DMS53 treated with DMSO at 0.1 percent for 48 hours (cell line): ENCODE measurements around the gene CNTNAP2.
"Not testable (repeated sequence)": the region's sequence is repeated elsewhere in the genome, so short reads cannot be mapped to it uniquely, and the experiment has no call there.

Experiments used
- DNase-seq: peaks from one replicate; lab custom pipeline; 2025; ENCODE audit not compliant: unreplicated experiment; lab: John Stamatoyannopoulos, UW

Gene CNTNAP2

DNA sequence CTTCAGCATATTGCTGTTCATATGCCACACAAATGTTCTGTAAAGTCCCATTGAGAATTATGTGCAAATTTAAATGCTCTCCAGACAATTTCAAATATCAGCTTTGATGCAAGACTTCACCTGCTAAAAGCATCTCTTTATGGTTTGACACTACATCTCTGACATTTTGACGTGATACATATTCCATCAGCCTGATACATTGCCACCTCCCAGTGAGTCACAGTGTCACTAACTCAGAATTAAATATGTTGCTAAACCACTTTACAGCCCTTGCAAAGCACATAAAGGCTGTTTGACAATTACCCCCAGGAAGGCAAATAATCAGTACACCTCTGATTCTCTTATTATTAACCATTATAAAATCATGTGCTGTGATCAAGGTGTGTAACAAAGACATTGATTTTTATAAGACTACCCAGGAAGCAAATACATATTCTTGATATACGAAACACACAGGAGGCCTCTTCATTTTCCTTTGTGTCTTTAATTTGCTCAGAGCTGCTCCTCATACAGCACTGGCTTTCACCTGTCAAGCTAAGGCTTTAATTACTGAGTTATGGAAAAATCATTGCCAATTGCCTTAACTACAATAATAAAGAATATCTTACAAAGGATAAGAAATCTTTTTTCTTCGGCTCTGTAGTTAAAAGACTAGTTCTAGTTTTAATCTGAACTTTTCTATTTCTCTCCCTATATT, 1926.5 kb downstream of the CNTNAP2 start:
- peak; percentile 63 for DNase-seq

DNA sequence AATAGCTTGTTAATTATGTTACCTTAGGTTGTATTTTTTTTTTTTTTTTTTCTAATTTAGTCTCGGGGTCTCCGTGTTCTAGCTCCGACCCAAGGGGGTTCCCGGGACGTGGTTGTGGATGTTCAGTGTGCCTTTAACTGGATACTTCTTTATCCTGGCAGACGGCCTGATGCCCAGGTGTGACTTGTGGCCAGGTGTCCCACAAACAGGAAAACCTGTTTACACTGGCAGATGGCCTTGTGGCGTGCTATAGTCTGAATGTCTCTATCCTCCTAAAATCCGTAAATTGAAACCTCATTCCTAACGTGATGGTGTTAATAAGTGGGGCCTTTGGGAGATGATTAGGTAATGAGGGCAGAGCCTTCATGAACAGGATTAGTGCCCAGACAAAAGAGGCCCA, 1927.6 kb downstream of the CNTNAP2 start:
- DNase-seq, result peak; percentile 79

DNA sequence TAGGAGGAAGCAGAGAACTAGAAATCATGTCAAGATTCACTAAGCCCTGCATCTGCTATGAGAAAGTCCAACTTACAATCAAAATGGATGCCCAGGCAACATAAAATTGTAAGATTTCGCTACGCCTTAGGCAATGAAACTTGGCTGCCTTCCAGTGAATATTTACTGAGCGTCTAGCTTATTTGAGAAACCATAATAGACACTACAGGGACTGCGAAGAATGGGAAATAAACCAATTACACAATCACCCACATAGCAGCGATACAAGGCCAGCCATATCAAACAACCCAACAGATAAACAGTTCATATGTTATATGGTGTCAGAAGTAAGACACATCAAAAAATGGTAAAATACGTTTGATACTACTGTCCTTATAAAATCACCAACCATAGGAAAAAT, 1928.9 kb downstream of the CNTNAP2 start:
- peak; percentile 60 for DNase-seq

DNA sequence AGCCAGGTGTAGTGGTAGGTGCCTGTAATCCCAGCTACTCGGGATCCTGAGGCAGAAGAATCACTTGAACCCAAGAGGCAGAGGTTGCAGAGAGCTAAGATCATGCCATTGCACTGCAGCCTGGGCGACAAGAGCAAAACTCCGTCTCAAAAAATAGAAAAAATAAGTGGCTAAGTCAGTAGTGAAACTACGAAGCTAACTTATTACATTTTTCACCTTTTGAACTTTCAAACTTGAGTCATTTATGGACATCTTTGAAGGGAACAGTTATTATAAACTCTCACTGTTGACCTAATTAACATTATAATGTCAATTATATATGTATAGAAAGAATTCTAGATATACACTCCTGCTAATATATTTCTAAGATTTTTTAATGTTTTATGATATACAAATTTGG, 1932.5 kb downstream of the CNTNAP2 start:
- DNase-seq, result no peak

DNA sequence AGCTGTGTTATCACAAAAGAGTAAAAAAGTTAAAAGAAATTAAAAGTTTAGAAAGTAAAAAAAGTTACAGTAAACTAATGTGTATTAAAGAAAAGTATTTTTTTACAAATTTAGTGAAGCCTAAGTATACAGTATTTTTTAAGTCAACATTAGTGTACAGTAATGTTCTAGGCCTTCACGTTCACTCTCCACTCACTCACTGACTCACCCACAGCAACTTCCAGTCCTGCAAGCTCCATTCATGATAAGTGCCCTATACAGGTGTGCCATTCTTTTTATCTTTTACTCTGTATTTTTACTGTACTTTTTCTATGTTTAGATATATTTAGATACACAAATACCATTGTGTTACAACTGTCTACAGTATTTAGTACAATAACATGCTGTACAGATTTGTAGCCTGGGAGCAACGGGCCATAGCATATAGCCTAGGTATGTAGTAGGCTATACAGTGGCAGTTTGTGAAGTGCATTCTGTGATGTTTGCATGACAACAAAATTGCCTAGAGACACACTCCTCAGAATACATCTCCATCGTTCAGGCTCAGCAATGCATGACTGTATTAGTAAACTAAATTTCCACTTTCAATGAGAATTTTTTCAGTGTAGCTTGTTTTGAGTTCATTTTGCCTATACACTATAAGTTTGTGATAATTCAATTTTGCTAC, 1934.0 kb downstream of the CNTNAP2 start:
- DNase-seq, result peak; percentile 44

DNA sequence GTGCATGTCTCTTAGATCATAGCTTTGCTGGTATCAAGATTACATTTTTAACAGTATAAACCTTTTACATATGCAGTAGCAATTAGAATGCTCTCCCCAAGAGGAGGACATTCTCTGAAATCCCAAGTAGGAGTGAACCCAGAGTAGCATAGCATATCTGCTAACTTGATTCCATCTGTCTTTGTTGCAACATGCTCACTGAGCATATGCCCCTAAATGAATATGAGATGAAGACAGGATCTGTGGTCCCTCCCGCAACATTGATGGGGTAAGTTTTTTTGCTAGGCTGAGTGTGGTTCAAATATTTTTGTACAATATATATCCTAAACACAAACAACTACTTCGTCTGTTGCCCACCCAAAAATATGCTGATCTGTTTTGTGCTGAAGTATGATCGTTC, 1939.8 kb downstream of the CNTNAP2 start:
- no peak for DNase-seq

DNA sequence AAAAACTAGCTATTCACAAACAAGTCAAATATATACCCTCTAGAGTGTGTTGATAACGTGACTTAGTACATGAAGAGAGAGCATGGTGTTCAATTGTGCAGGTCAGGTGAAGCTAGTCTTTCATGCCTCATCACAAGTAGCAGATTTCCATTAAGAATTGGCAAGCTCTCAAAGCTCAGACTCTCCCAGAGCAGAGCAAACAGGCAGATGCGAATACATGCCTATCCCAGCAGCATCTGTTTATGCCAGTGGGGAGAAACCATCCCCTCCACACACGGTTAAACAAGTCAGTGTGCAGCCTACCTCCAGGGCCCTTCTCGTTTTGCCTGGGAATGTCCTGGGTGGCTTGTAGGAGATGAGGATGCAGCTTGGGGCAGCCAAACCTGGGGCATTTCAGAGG, 1941.5 kb downstream of the CNTNAP2 start:
- peak; percentile 37 for DNase-seq

DNA sequence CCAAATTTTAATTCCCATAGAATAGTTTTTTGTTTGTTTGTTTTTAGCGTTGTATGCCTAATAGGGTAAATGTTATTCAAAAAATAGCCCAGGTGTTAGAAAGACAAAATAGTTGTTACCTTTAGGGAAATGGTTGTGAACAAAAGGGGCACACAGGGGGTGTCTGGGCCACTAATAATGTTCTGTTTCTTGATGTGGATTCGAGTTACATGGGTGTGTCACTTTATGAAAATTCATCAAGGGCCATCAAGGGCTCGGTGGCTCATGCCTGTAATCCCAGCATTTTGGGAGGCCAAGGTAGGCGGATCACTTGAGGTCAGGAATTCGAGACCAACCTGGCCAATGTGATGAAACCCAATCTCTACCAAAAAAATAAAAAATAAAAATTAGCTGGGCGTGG, 1942.2 kb downstream of the CNTNAP2 start:
- DNase-seq, result no peak

DNA sequence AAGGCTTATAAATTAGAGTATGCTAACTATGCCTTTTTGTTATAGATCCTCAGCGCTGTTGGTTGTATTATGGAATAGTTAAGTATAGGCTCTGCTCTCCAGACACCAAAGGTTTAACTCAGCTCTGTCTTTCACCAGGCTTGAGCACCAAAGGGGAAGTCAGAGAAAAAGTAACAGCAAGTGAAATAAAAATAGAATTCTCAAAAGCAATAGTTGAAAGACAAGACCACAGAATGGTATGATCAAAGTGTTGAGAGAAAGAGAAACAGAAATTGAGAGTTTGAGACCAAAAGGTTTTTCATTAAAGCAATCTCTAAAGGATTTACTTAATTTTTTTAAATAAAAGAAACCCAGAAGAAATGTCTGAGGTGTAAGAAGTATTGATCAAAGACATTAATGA, 1944.1 kb downstream of the CNTNAP2 start:
- no peak for DNase-seq

DNA sequence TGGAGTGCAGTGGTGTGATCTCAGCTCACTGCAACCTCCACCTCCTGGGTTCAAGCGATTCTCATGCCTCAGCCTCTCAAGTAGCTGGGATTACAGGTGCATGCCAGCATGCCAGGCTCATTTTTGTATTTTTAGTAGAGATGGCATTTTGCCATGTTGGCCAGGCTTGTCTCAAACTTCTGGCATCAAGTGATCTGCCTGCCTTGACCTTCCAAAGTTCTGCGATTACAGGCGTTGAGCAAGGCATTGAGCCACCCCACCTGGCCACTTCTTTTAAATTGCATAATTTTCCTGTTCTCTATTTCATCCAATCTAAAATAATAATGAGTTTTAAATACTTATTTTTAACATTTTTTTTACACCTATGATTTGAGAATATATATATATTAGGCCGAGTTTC, 1961.5 kb downstream of the CNTNAP2 start:
- DNase-seq, result not testable (repeated sequence)

DNA sequence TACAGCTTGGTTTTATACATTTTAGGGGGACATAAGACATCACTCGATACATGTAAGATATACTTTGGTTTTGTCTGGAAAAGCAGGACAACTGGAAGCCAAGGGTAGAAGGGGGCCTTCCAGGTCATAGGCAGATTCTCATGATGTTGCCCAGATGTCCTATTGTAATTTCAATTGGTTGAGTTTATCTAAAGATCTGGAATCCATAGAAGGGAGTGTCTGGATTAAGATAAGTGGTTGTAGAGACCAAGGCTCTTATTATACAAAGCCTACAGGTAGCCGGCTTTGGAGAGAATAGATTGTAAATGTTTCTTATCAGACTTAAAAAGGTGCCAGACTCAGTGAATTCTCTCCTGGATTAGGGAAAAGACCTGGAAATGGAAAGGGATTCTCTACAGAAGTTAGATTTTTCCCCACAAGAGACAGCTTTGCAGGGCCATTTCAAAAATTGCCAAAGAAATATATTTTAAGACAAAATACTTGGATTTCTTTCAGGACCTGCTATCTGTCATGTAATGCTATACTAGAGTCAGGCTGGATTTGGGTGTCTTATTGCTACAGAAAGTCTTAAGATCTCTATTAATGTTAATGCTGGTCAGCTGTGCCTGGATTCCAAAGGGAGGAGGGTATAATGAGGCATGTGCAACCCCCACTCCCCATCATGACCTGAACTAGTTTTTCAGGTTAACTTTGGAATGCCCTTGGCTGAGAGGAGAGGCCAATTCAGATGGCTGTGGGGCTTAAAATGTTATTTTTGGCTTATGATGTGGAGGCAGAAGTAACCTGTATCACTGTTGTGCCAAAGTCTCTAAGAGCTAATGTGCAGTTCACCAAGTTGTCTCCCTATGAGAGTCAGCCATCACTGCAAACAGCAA, 1962.8 kb downstream of the CNTNAP2 start:
- DNase-seq, result no peak

DNA sequence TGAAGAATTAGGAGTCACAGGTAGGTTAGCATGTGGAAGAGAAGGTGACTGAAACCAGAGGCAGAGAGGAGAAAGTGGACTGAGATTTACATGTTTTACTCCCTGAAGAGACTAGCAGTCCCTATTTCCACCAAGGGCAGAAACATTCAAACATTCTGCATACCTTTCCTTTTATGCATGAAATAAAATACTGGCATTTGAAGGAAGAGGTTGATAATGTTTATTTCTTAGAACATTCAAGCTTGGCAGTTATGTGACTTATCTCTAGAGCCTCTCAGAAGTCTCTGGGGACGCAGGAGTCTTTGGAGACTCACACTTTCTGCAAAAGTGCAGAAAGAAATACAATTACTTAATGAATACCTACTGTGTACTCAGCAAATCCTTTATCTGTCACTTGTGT, 1966.8 kb downstream of the CNTNAP2 start:
- no peak for DNase-seq

DNA sequence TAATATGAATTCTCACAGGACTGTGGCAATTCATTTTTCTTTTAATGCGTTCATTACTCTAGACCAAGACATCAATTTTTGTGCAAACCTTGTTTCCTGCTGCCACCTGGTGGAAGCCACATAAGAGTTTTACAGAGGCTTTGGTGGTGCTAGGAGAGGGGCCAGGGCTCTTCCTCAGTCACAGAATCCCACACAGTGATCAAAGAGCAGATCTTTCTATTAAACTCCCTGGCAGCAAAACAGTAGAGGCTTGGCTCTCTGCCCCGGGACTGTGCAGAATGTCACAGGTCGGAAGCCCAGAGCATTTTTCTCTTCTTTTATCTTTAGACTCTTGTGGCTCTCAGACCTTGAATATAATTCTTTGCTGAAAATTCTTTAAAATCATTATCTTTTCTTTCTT, 1967.5 kb downstream of the CNTNAP2 start:
- peak; percentile 80 for DNase-seq

DNA sequence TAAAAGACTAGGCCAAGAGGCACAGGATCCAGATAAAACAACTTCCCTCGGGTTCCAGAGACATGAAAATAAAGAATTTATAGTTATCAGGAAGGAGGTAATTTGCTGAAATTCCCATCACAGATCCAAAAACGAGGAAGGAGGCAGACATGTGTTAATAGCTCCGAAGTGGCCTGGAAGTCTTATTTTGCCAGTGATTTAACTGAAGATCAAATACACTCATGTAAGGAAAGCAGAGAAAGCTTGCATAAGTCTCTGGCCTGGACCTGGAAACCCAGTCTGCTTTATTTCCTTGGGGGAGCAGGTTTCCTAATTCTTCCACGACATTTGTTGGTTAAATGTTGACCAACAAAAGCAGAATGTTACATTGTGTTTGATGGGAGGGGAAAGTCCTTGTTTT, 1975.3 kb downstream of the CNTNAP2 start:
- no peak for DNase-seq

DNA sequence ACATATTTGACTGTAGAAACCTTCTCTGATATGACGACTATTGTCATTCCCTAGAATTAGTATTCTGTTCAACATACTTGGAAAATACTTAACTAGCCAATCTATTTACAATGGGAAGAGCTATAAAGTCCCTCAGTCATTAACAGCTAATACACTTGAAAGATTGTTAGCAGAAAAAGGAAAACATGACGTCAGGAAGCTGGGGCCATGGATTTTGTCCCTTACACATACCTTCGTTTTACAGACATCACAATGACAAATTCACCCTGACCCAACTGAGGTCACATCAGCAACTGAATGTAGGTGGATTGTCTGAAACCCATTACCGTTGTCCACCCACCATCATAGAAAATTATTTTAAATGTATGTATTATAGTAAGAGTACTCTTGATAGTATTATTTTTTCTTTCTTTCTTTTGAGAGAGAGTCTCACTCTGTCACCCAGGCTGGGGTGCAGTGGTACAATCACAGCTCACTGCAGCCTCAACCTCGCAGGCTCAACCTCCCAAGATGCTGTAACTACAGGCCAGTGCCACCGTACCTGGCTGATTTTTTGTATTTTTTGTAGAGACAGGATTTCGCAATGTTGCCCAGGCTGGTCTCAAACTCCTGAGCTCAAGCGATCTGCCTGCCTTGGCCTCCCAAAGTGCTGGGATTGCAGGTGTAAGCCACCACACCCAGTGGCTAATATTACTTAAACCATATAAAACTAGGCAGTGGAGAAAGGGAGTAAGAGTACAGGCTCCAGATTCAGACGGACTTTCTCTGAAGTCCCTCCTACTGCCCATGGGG, 1977.0 kb downstream of the CNTNAP2 start:
- no peak for DNase-seq

DNA sequence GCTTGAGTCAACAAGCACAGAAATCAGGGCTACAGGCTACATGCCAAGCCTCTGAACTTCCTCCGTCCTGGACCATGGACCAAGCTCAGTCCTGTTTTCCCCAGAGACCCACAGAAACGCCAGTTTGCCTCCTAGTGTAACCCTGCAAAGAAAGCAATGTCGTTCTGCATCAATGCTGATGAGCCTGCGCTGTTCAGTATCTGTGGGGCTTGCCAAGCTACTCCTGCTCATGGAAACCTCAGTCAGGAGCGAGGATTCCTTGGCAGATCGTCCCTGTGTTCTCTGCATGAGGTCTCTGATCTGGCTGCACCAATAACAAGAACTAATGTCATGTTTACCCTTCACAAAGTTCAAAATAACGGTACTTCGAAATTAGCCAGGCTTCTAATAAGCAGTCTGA, 1978.5 kb downstream of the CNTNAP2 start:
- no peak for DNase-seq

DNA sequence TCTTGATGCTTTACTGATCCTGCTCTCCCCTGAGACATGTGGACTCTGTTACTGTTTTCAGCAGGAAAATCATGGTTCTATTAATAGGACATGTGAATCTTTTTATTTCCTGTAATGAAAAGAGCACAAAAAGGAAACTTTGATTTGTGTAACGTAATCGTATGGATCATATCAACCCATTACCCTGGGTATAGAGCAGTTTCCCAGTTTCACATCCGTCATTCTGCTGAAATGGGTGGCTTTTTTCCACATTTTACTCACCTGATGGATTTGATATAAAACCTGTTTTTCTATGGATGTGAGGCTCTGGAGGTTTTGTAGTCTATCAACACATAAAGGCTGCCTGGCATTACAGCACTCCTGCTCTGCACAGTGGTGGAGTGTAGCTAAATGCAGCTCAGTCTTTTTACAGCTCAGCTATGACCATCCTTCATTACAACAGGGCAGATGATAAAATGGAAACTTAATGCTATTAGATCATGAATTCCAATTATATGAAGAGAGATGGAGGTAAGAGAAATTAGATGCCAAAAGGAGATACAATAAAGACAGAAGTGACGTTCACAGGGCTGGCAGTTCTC, 1987.6 kb downstream of the CNTNAP2 start:
- no peak for DNase-seq

DNA sequence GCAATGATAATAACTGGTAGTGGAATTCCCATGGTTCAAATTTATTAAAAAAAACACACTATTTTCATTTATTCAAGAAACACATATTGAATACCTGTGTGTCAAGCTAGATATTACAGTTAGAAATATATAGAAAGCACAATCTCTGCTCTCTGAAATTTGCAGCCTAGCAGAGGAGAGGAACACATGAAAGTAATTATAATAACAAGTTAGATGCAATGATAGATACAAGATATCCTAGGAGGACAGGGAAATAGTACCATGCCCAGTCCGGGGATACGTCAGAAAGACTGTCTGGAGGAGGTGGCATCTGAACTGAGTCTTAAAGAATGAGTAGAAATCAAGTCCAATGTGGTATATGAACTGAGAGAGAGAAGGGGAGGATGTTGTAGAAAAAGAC, 1988.3 kb downstream of the CNTNAP2 start:
- no peak for DNase-seq

DNA sequence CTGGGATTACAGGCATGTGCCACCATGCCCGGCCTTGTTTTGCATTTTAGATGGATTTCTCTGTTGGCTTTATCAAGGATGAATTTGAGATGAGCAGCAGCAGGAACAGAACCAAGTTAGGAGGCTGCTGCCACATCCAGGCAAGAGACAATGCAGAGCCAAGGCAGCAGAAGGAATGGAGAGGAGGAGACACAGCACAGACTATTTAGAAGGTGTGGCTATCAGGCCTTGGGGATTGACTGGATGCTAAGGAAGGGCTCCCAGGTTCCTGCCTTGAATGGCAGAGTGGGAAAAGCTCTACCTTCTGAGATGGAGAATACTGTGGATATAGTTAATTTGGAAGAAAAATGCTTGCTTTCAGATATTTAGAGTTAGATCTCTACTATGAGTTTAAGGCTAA, 1989.3 kb downstream of the CNTNAP2 start:
- DNase-seq, result no peak

DNA sequence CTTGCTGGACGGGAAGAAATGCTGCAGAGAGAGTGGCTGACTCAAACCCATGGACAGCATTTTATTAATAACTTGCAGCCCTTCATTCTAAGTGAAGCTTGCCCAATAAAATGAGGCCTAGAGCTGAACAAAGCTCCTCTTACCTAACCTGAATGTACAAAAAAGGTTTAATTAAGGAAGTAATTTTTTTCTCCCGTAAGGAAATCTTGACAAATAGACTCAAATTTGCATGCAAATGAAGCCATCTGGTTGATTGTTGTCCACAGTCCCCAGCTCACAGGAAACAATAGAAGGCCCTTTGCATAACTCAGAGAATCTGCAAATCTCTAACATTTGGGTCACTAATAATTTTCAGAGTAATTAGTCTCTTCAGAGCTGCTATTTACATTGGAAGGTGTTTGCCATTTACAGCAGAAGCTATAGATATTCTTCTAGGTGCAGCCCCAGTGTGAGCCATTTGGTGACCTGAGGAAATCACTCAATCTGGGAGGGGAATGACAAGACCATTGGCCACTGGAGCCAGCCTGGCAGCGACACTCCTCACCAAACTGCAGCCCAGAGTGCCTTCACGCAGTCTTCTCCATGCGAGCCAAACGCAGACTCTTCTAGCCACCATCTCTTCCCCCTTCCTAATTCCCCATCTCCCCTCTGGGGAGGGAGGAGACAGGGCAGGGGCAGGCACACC, 1991.0 kb downstream of the CNTNAP2 start:
- DNase-seq, result no peak
